DMS153 (cell line): ENCODE measurements around the gene STOM.
A peak's percentile ranks its signal among the peaks of the same experiment; 100 is the strongest.

ENCODE experiments used
- DNase-seq: peaks from one replicate; lab custom pipeline; 2025; lab: John Stamatoyannopoulos, UW

The STOM gene

GRCh38 chr9:121371495-121372061, 1.5 kb upstream of the STOM start:
- DNase-seq = no peak

- no peak for DNase-seq
These were observed 1.3 kb downstream of the STOM start for GRCh38 chr9:121368745-121369144.

- no peak for DNase-seq
These were observed 1.9 kb downstream of the STOM start for GRCh38 chr9:121368138-121368522.

- DNase-seq = no peak
These were observed 2.5 kb downstream of the STOM start for GRCh38 chr9:121367306-121368137.

GRCh38 chr9:121366611-121367192, 3.3 kb downstream of the STOM start:
- DNase-seq = no peak

- DNase-seq = no peak
These were observed 4.5 kb downstream of the STOM start for GRCh38 chr9:121365564-121365963.

- no peak for DNase-seq
These were observed 5.2 kb downstream of the STOM start for GRCh38 chr9:121364886-121365285.

- DNase-seq = no peak
These were observed 6.0 kb downstream of the STOM start for GRCh38 chr9:121364077-121364476.

- no peak for DNase-seq
These were observed 6.5 kb downstream of the STOM start for GRCh38 chr9:121363622-121363961.

GRCh38 chr9:121362813-121363621, 7.0 kb downstream of the STOM start:
- DNase-seq = no peak

GRCh38 chr9:121360601-121361374, 9.3 kb downstream of the STOM start:
- no peak for DNase-seq

- DNase-seq = no peak
These were observed 10.4 kb downstream of the STOM start for GRCh38 chr9:121359351-121360294.

GRCh38 chr9:121358751-121359150, 11.3 kb downstream of the STOM start:
- DNase-seq = no peak

- no peak for DNase-seq
These were observed 13.0 kb downstream of the STOM start for GRCh38 chr9:121357011-121357410.

GRCh38 chr9:121354762-121355161, 15.3 kb downstream of the STOM start:
- no peak for DNase-seq

GRCh38 chr9:121354141-121354540, 15.9 kb downstream of the STOM start:
- DNase-seq = no peak

- no peak for DNase-seq
These were observed 16.6 kb downstream of the STOM start for GRCh38 chr9:121353241-121354061.

GRCh38 chr9:121350993-121351561, 19.0 kb downstream of the STOM start:
- DNase-seq = peak; percentile 68

GRCh38 chr9:121350036-121350435, 20.0 kb downstream of the STOM start:
- no peak for DNase-seq
